Mammary epithelial cell (primary cell): ENCODE results near the gene PHLDB3.

Source experiments
- EZH2 ChIP-seq: IDR thresholded peaks from 2 replicates; pipeline ENCODE4 v1.6.1; 2012; ENCODE audit warnings: low read length, inconsistent platforms, borderline replicate concordance
- TF ChIP-seq, protein P1 (sequence below), 2 donors: IDR thresholded peaks in 1 of 2; conservative IDR thresholded peaks in 1 of 2; 2 replicates each; pipeline ENCODE4 v1.5.1; 2011 to 2012; ENCODE audit warnings: inconsistent platforms in 2 of 2, low read length in 2 of 2, mild to moderate bottlenecking in 2 of 2, control low read depth in 1 of 2, low read depth in 1 of 2; ENCODE audit not compliant: insufficient read depth in 1 of 2; ENCODE audit errors: extremely low read depth in 1 of 2

DNA sequence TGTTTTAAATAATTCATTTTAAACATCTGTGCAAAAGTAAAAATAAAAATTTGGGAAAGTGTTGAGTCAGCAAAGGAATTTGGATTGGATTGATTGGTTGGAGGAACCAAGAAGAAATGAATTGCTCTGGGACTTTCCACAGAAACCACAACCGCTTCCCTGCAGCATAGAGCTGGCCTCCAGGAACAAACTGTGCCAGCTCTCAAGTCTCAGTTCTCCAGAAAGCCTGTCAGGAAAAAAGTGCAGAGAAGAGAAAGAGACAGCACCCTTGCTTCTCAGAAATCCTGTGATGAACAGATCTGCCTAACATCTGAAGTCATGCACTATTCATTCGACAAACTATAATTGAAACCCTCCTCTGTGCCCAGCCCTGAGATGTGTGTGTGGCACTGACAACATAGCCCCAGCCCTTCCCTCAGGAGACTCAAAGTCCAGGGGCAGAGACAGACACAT is 54.0 kb downstream of the PHLDB3 start:
- TF ChIP-seq, protein P1, sequence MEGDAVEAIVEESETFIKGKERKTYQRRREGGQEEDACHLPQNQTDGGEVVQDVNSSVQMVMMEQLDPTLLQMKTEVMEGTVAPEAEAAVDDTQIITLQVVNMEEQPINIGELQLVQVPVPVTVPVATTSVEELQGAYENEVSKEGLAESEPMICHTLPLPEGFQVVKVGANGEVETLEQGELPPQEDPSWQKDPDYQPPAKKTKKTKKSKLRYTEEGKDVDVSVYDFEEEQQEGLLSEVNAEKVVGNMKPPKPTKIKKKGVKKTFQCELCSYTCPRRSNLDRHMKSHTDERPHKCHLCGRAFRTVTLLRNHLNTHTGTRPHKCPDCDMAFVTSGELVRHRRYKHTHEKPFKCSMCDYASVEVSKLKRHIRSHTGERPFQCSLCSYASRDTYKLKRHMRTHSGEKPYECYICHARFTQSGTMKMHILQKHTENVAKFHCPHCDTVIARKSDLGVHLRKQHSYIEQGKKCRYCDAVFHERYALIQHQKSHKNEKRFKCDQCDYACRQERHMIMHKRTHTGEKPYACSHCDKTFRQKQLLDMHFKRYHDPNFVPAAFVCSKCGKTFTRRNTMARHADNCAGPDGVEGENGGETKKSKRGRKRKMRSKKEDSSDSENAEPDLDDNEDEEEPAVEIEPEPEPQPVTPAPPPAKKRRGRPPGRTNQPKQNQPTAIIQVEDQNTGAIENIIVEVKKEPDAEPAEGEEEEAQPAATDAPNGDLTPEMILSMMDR (conservative IDR thresholded peaks at IDR 0.05 in 1 of 2, IDR thresholded peaks at IDR 0.05 in 1 of 2; ENCODE audit: extremely low read depth in 1 of 2, insufficient read depth in 1 of 2, low read depth in 1 of 2, low read length in 2 of 2), result no peak
- TF ChIP-seq EZH2, result no peak
